H9 (cell line): ENCODE data around the gene BCKDHA. TPM values are rescaled to one million over a fixed set of nuclear protein-coding genes. Genes with fewer than 3 reads are reported as not detected.
A peak's percentile ranks its signal among the peaks of the same experiment; 100 is the strongest.

Experiments used
- DNase-seq: peaks from one replicate; pipeline ENCODE4 v3.0.0-alpha.2; 2017
- H2AFZ ChIP-seq: one replicate; pipeline ENCODE4 v1.6.1; 2013; ENCODE audit warnings: mild to moderate bottlenecking, low read length, control low read depth, moderate library complexity
- H2AK5ac ChIP-seq: 2 replicates; pipeline ENCODE4 v1.6.1; 2013; ENCODE audit warnings: low read length, control low read depth, mixed read lengths; ENCODE audit not compliant: insufficient read length
- H2BK120ac ChIP-seq: one replicate; pipeline ENCODE4 v1.6.1; 2013; ENCODE audit warnings: low read depth, mild to moderate bottlenecking, low read length, control low read depth, inconsistent platforms; ENCODE audit not compliant: poor library complexity, severe bottlenecking
- H2BK12ac ChIP-seq: 2 replicates; pipeline ENCODE4 v1.6.1; 2013; ENCODE audit warnings: low read length, control low read depth, mixed read lengths, low read depth; ENCODE audit not compliant: insufficient read length
- H2BK15ac ChIP-seq: 2 replicates; pipeline ENCODE4 v1.6.1; 2013; ENCODE audit warnings: low read depth, low read length, control low read depth
- H2BK20ac ChIP-seq: one replicate; pipeline ENCODE4 v1.6.1; 2013; ENCODE audit warnings: low read depth, mild to moderate bottlenecking, low read length, control low read depth, inconsistent platforms; ENCODE audit not compliant: poor library complexity, severe bottlenecking
- H2BK5ac ChIP-seq: 2 replicates; pipeline ENCODE4 v1.6.1; 2013; ENCODE audit warnings: low read length, control low read depth, mixed read lengths; ENCODE audit not compliant: insufficient read length
- H3K14ac ChIP-seq: 2 replicates; pipeline ENCODE4 v1.6.1; 2013; ENCODE audit warnings: low read length, control low read depth; ENCODE audit not compliant: insufficient read depth
- H3K18ac ChIP-seq: 2 replicates; pipeline ENCODE4 v1.6.1; 2013; ENCODE audit warnings: low read depth, mild to moderate bottlenecking, mixed read lengths, low read length, control low read depth; ENCODE audit not compliant: insufficient read length
- H3K23ac ChIP-seq: 2 replicates; pipeline ENCODE4 v1.6.1; 2013; ENCODE audit warnings: low read length, control low read depth, mixed read lengths, low read depth; ENCODE audit not compliant: insufficient read length
- H3K23me2 ChIP-seq: 2 replicates; pipeline ENCODE4 v1.6.1; 2013; ENCODE audit warnings: low read depth, mild to moderate bottlenecking, mixed read lengths, low read length, control low read depth; ENCODE audit not compliant: insufficient read length, poor library complexity, severe bottlenecking
- H3K27ac ChIP-seq: 2 replicates; pipeline ENCODE4 v1.5.1; 2013; ENCODE audit warnings: low read length, control low read depth, mixed read lengths, low read depth; ENCODE audit not compliant: insufficient read length
- H3K27me3 ChIP-seq: 2 replicates; pipeline ENCODE4 v1.6.1; 2013; ENCODE audit warnings: low read length, control low read depth, inconsistent platforms; ENCODE audit not compliant: insufficient read depth
- H3K4ac ChIP-seq: 2 replicates; pipeline ENCODE4 v1.6.1; 2013; ENCODE audit warnings: low read depth, mild to moderate bottlenecking, control low read depth, inconsistent platforms, low read length, moderate library complexity
- H3K4me1 ChIP-seq: 2 replicates; pipeline ENCODE4 v1.6.1; 2013; ENCODE audit warnings: low read length, control low read depth, inconsistent platforms; ENCODE audit not compliant: insufficient read depth
- H3K4me2 ChIP-seq: 2 replicates; pipeline ENCODE4 v1.6.1; 2013; ENCODE audit warnings: low read length, control low read depth, mixed read lengths; ENCODE audit not compliant: insufficient read length, insufficient read depth
- H3K56ac ChIP-seq: 2 replicates; pipeline ENCODE4 v1.6.1; 2013; ENCODE audit warnings: low read depth, mild to moderate bottlenecking, mixed read lengths, low read length, control low read depth; ENCODE audit not compliant: insufficient read length
- H3K79me1 ChIP-seq: 2 replicates; pipeline ENCODE4 v1.6.1; 2013; ENCODE audit warnings: low read depth, mild to moderate bottlenecking, moderate library complexity, low read length, control low read depth, inconsistent platforms; ENCODE audit not compliant: insufficient read depth, poor library complexity, severe bottlenecking
- H3K79me2 ChIP-seq: 2 replicates; pipeline ENCODE4 v1.6.1; 2013; ENCODE audit warnings: low read length, control low read depth, inconsistent platforms; ENCODE audit not compliant: insufficient read depth
- H3K9ac ChIP-seq: 2 replicates; pipeline ENCODE4 v1.6.1; 2013; ENCODE audit warnings: low read length, control low read depth, mixed read lengths; ENCODE audit not compliant: insufficient read length; ENCODE audit errors: extremely low read depth
- H3K9me3 ChIP-seq: one replicate; pipeline ENCODE4 v1.6.1; 2013; ENCODE audit warnings: low read depth, low read length, inconsistent platforms; ENCODE audit not compliant: control insufficient read depth
- H3T11ph ChIP-seq: one replicate; pipeline ENCODE4 v1.6.1; 2013; ENCODE audit warnings: mild to moderate bottlenecking, low read length, control low read depth, inconsistent platforms
- H4K20me1 ChIP-seq: one replicate; pipeline ENCODE4 v1.6.1; 2013; ENCODE audit not compliant: control insufficient read depth, insufficient read length, insufficient read depth
- H4K5ac ChIP-seq: 2 replicates; pipeline ENCODE4 v1.6.1; 2013; ENCODE audit warnings: low read depth, mild to moderate bottlenecking, mixed read lengths, low read length, control low read depth; ENCODE audit not compliant: insufficient read length
- H4K8ac ChIP-seq: replicated peaks from 2 replicates; pipeline ENCODE4 v1.6.1; 2013; ENCODE audit warnings: low read length, control low read depth, mixed read lengths, low read depth; ENCODE audit not compliant: insufficient read length
- H4K91ac ChIP-seq: 2 replicates; pipeline ENCODE4 v1.6.1; 2013; ENCODE audit warnings: low read depth, mild to moderate bottlenecking, moderate library complexity, mixed read lengths, low read length, control low read depth; ENCODE audit not compliant: insufficient read length
- H3K27ac Mint-ChIP-seq, 3 experiments: 2 replicates in 2 of 3; 3 replicates in 1 of 3; pipeline ENCODE4 v1.8.0; 2020 to 2021; ENCODE audit warnings: mixed read lengths in 3 of 3, mild to moderate bottlenecking in 1 of 3, moderate library complexity in 1 of 3
- H3K27me3 Mint-ChIP-seq: 2 replicates; pipeline ENCODE4 v1.8.0; 2021; ENCODE audit warnings: low read depth, mild to moderate bottlenecking, moderate library complexity, mixed read lengths
- H3K36me3 Mint-ChIP-seq, 3 experiments: 2 replicates in 2 of 3; 3 replicates in 1 of 3; pipeline ENCODE4 v1.8.0; 2020 to 2021; ENCODE audit warnings: low read depth in 3 of 3, mixed read lengths in 3 of 3; ENCODE audit not compliant: insufficient read depth in 1 of 3
- H3K4me1 Mint-ChIP-seq, 2 experiments: 2 replicates each; pipeline ENCODE4 v1.8.0; 2020; ENCODE audit warnings: mixed read lengths in 2 of 2
- H3K4me3 Mint-ChIP-seq, 2 experiments: 2 replicates in 1 of 2; 3 replicates in 1 of 2; pipeline ENCODE4 v1.8.0; 2020 to 2021; ENCODE audit warnings: mild to moderate bottlenecking in 2 of 2, mixed read lengths in 2 of 2, moderate library complexity in 1 of 2
- H3K9me3 Mint-ChIP-seq, 2 experiments: 2 replicates in 1 of 2; 3 replicates in 1 of 2; pipeline ENCODE4 v1.8.0; 2020; ENCODE audit warnings: mild to moderate bottlenecking in 2 of 2, mixed read lengths in 2 of 2, moderate library complexity in 1 of 2
- CTCF ChIP-seq: fragments of 200-600 bp; sonication (generic); conservative IDR thresholded peaks from 3 replicates; pipeline ENCODE4 v1.8.0; 2021; ENCODE audit warnings: antibody characterized with exemption, mild to moderate bottlenecking
- WGBS: extraction: QIAGEN DNeasy Blood & Tissue Kit; methylation state at CpG from one replicate; pipeline ENCODE4 v1.1.7; 2013; ENCODE audit warnings: missing lambda C conversion rate, low lambda C conversion rate, mixed read lengths; ENCODE audit not compliant: insufficient read length; ENCODE audit errors: extremely low coverage; 5-methylcytosine and 5-hydroxymethylcytosine counted together
- total RNA-seq: library from RNA; stranded (reverse); gene quantifications from 2 replicates; pipeline ENCODE4 v1.2.1, GENCODE V29; 2021

The BCKDHA gene
- total RNA-seq, 1 experiment from 2014 or later, result 21.1 TPM

GRCh38 chr19:41363371-41363752 is 34.3 kb upstream of the BCKDHA start:
- Histone ChIP-seq H2BK5ac (no peak overlapping the region), H3K9ac (peak overlapping the region; percentile 23), H2BK12ac (no peak overlapping the region), H3K56ac (no peak overlapping the region), H3K79me2 (no peaks in the 10 kb centered on the region), H3K27ac (no peak overlapping the region), H4K91ac (no peak overlapping the region), H3T11ph (no peak overlapping the region), H4K20me1 (no peaks in the 10 kb centered on the region), H3K27me3 (no peaks in the 10 kb centered on the region), H3K4ac (no peak overlapping the region), H4K5ac (no peak overlapping the region), H3K23ac (no peak overlapping the region), H4K8ac (no peak overlapping the region), H3K14ac (no peak overlapping the region), H3K18ac (no peak overlapping the region), H3K9me3 (no peaks in the 10 kb centered on the region), H2AFZ (no peak overlapping the region), H3K4me2 (peak overlapping the region; percentile 73), H2BK15ac (no peak overlapping the region), H3K79me1 (no peaks in the 10 kb centered on the region), H2AK5ac (no peak overlapping the region), H2BK20ac (no peak overlapping the region), H2BK120ac (no peak overlapping the region), H3K4me1 (no peaks in the 10 kb centered on the region), H3K23me2 (peaks cover 8% of the 10 kb centered on the region)
- Mint-ChIP-seq H3K27ac (peak overlapping the region in 1 of 3 experiments; percentile 100; a peak in 1 of 7 replicates), H3K36me3 (no peaks in the 10 kb centered on the region; a peak in 1 of 7 replicates), H3K27me3 (no peaks in the 10 kb centered on the region), H3K9me3 (no peaks in the 10 kb centered on the region), H3K4me3 (peak overlapping the region; percentile 93 to 94), H3K4me1 (peaks cover 2 to 8% of the 10 kb centered on the region in 2 experiments; a peak in 2 of 4 replicates)
- DNase-seq, result no peak
- no peak for TF ChIP-seq CTCF
- no CpG with 5 or more reads among the region's 6 CpGs for WGBS
